ENCODE data around the gene KRTAP5-8.
"Not testable (repeated sequence)": the region's sequence is repeated elsewhere in the genome, so short reads cannot be mapped to it uniquely, and the experiment has no call there.

Gene KRTAP5-8

GRCh38 chr11:71582309-71582895, 44.6 kb downstream of the KRTAP5-8 start, which contains the start of gene KRTAP5-11:
KRTAP5-11 (minus strand) TSS chr11:71582875; CDS start chr11:71582837, 38 bp downstream.
- TF ChIP-seq, protein P1, sequence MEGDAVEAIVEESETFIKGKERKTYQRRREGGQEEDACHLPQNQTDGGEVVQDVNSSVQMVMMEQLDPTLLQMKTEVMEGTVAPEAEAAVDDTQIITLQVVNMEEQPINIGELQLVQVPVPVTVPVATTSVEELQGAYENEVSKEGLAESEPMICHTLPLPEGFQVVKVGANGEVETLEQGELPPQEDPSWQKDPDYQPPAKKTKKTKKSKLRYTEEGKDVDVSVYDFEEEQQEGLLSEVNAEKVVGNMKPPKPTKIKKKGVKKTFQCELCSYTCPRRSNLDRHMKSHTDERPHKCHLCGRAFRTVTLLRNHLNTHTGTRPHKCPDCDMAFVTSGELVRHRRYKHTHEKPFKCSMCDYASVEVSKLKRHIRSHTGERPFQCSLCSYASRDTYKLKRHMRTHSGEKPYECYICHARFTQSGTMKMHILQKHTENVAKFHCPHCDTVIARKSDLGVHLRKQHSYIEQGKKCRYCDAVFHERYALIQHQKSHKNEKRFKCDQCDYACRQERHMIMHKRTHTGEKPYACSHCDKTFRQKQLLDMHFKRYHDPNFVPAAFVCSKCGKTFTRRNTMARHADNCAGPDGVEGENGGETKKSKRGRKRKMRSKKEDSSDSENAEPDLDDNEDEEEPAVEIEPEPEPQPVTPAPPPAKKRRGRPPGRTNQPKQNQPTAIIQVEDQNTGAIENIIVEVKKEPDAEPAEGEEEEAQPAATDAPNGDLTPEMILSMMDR (IDR thresholded peaks at IDR 0.05; ENCODE audit: control extremely low read depth, extremely low read depth, low read depth, missing control alignments), result no peak
- ChIA-PET CTCF (interaction anchor here (0.7 kb wide), 1 partner anchor 19 kb away, joined by 3 read pairs; no protein-coding TSS in a partner anchor), POLR2A (no interaction called here)
- no peak for DNase-seq (ENCODE audit: extremely low spot score)

DNA sequence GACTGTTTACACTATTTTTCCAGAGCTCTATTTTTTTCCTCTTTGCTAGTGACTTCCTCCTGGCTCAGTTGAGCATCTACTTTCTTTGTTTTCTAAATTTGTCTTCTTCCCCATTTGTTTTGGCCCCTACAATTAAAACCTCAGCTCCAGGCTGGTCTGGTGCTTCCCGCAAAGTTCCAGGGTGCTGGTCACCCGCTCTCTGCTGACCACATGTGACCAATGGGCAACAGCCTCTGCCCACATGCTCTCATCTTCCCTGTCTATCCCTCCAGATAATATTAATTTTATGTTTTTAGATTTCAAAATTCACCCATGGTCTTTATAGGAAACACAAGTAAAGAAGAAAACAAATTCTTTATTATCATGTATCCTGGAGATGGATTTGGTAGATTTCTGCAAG, 45.1 kb downstream of the KRTAP5-8 start:
- CTCF ChIA-PET; DNase-seq (ENCODE audit: extremely low spot score); POLR2A ChIA-PET: not testable (repeated sequence)

- DNase-seq (ENCODE audit: extremely low spot score); CTCF ChIA-PET; POLR2A ChIA-PET: not testable (repeated sequence)
Observed at GRCh38 chr11:71585673-71586072, 47.8 kb downstream of the KRTAP5-8 start.

GRCh38 chr11:71588314-71588713, 50.5 kb downstream of the KRTAP5-8 start:
- CTCF ChIA-PET; DNase-seq (ENCODE audit: extremely low spot score): not testable (repeated sequence)

More at GRCh38 chr11:71588314-71588713, 50.5 kb downstream of the KRTAP5-8 start:
- POLR2A ChIA-PET, result not testable (repeated sequence)

All from GM10248 (cell line).